ENCODE data around the gene ABCC1.
"Not testable (repeated sequence)": the region's sequence is repeated elsewhere in the genome, so short reads cannot be mapped to it uniquely, and the experiment has no call there.

The ABCC1 gene

DNA sequence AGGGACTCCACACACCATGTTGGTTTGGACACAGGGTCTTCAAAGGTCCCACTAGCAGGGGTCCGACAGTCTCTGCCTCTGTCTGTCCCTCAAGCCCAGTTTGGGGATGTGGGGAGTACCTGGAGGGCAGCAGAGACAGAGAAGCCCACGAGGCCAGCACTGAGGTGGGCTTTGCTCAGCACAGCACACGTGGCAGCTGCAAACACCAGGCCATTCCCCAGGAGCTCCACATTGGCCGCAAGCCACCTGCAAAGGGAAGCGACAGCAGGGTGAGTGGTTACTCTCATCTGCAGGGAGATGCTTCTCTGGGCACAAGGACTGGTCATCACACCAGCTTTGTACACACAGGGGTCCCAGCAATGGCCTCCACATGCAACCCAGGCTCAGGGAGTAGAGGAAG lies 211.9 kb downstream of the ABCC1 start:
- TF ChIP-seq, protein P1, sequence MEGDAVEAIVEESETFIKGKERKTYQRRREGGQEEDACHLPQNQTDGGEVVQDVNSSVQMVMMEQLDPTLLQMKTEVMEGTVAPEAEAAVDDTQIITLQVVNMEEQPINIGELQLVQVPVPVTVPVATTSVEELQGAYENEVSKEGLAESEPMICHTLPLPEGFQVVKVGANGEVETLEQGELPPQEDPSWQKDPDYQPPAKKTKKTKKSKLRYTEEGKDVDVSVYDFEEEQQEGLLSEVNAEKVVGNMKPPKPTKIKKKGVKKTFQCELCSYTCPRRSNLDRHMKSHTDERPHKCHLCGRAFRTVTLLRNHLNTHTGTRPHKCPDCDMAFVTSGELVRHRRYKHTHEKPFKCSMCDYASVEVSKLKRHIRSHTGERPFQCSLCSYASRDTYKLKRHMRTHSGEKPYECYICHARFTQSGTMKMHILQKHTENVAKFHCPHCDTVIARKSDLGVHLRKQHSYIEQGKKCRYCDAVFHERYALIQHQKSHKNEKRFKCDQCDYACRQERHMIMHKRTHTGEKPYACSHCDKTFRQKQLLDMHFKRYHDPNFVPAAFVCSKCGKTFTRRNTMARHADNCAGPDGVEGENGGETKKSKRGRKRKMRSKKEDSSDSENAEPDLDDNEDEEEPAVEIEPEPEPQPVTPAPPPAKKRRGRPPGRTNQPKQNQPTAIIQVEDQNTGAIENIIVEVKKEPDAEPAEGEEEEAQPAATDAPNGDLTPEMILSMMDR (conservative IDR thresholded peaks at IDR 0.05; ENCODE audit: low read depth, low read length) = no peak
- no peak for DNase-seq (ENCODE audit: low read depth)
- H3K4me3 ChIP-seq (ENCODE audit: low read depth, low read length) = no peak overlapping the region

DNA sequence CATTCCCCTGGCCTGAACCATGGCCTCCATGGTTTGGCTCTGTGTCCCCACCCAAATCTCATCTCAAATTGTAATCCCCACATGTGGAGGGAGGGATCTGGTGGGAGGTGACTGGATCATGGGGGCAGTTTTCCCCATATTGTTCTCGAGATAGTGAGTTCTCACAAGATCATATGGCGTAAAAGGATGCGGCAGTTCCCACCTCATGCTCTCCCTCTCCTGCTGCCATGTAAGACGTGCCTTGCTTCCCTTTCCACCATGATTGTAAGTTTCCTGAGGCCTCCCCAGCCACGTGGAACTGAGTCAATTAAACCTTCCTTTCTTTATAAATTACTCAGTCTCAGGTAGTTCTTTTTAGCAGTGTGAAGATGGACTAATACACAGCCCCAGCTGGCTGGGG lies 212.4 kb downstream of the ABCC1 start:
- H3K4me3 ChIP-seq (ENCODE audit: low read depth, low read length); DNase-seq (ENCODE audit: low read depth): not testable (repeated sequence)

DNA sequence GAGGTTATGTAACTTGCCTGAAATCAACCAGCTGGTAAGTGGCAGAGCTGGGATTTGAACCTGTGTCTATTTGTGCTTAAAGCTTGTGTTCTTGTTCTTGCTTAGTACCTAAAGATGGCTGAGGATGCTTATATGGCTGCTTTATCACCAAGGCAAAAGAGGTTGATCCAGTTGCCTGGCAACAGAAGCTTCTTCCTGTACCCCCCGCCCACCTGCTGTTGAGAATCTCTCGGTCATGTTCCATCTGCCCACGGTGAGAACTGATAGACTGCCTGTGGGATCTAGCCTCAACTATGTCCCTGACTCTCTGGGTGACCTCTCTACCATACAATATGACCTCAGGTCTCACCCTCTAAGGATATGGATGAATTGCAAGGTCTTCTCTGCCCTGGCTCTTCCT lies 213.2 kb downstream of the ABCC1 start:
- TF ChIP-seq, protein P1 (conservative IDR thresholded peaks at IDR 0.05; ENCODE audit: low read depth, low read length) = no peak
- H3K4me3 ChIP-seq (ENCODE audit: low read depth, low read length) = no peak overlapping the region
- DNase-seq (ENCODE audit: low read depth) = no peak

DNA sequence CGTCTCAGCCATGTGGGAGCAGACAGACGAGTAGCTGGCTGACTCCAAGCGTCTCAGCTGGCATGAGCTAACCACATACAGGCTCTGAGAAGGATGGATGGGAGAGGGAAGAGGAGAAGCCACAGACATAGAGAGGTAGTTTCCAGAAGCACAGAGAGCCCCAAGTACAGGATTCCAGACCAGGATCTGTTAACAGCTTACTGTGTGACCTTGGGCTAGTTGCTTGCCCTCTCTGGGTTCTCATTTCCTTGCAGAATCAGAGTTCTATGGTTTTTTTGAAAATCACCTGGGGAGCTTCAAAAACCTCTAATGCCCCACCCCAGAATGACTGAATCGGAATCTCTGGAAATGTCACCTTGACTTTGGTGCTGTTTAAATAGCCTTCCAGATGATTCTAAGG lies 213.7 kb downstream of the ABCC1 start:
- no peak for DNase-seq (ENCODE audit: low read depth)
- H3K4me3 ChIP-seq (ENCODE audit: low read depth, low read length) = no peak overlapping the region
- TF ChIP-seq, protein P1 (conservative IDR thresholded peaks at IDR 0.05; ENCODE audit: low read depth, low read length) = no peak

DNA sequence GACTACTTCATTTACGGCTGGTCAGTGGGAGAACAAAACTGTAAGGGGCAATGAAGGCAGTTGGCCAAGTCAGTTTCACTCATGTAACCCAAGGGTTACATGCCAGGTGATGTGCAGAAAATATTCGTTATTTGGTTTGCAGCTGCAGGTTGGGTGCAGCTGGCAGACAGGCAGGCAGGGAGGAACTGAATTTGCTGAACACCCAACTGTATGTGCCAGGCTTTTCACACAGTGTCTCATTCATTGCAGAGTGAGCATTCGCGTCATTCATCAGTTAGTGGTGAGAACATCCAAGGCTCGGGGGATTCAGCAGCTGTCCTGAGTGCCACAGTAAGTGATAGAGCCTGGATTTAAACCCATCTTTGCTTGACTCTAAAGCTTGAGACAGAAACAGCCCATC lies 214.2 kb downstream of the ABCC1 start:
- H3K4me3 ChIP-seq (ENCODE audit: low read depth, low read length) = no peak overlapping the region
- TF ChIP-seq, protein P1 (conservative IDR thresholded peaks at IDR 0.05; ENCODE audit: low read depth, low read length) = no peak
- no peak for DNase-seq (ENCODE audit: low read depth)

DNA sequence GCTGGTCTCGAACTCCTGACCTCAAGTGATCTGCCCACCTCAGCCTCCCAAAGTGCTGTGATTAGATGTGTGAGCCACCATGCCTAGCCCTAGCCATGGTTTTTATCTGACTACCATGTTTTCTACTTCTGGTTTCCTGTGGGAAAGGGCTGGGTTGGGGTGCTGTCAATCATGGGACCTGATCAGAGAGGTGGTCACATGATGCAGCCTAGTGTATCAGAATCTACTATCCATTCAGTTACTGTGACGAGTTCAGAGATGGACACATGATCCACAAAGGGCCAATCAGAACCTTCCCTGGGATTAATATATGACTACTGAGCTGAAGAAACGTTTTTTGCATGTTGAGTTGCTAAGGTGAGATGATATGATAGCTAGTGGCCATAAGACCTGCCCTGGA lies 214.8 kb downstream of the ABCC1 start:
- H3K4me3 ChIP-seq (ENCODE audit: low read depth, low read length) = no peak overlapping the region
- no peak for DNase-seq (ENCODE audit: low read depth)
- TF ChIP-seq, protein P1 (conservative IDR thresholded peaks at IDR 0.05; ENCODE audit: low read depth, low read length) = no peak

DNA sequence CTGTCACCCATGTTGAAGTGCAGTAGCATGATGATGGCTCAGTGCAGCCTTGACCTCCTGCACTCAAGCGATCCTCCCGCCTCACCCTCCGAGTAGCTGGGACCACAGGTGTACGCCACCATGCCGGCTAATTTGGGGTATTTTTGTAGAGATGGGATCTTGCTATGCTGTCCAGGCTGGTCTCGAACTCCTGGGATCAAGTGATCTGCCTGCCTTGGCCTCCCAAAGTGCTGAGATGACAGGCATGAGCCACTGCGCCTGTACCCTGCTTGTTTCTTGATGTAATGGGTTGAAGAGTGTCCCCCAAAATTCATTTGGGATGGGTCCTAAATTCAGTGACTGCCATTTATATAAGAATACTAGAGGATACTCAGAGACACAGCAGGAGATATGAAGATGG lies 216.7 kb downstream of the ABCC1 start:
- H3K4me3 ChIP-seq (ENCODE audit: low read depth, low read length) = no peak overlapping the region
- TF ChIP-seq, protein P1 (conservative IDR thresholded peaks at IDR 0.05; ENCODE audit: low read depth, low read length) = no peak
- DNase-seq (ENCODE audit: low read depth) = no peak

DNA sequence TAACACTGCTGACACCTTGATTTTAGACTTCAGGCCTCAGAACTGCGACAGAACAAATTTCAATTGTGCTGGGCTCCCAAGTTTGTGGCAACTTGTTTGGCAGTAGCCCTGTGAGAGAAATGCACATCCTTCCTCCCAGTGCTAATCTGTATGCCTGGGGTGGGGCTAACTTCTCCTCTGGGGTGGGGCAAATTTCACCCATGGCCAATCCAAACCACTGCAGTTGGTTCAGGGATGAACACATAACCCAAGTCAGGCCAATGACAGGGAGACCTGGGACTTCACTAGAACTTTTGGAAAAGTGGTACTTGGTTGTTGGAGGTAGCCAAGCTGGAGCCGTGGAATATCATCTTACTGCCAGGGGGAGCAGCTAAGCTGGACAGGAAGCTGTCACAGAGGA lies 217.5 kb downstream of the ABCC1 start:
- DNase-seq (ENCODE audit: low read depth) = no peak
- TF ChIP-seq, protein P1 (conservative IDR thresholded peaks at IDR 0.05; ENCODE audit: low read depth, low read length) = no peak
- no peak overlapping the region for H3K4me3 ChIP-seq (ENCODE audit: low read depth, low read length)

Measured in choroid plexus epithelial cell (primary cell).